ENCODE measurements around the gene KAT8.

Gene KAT8

DNA sequence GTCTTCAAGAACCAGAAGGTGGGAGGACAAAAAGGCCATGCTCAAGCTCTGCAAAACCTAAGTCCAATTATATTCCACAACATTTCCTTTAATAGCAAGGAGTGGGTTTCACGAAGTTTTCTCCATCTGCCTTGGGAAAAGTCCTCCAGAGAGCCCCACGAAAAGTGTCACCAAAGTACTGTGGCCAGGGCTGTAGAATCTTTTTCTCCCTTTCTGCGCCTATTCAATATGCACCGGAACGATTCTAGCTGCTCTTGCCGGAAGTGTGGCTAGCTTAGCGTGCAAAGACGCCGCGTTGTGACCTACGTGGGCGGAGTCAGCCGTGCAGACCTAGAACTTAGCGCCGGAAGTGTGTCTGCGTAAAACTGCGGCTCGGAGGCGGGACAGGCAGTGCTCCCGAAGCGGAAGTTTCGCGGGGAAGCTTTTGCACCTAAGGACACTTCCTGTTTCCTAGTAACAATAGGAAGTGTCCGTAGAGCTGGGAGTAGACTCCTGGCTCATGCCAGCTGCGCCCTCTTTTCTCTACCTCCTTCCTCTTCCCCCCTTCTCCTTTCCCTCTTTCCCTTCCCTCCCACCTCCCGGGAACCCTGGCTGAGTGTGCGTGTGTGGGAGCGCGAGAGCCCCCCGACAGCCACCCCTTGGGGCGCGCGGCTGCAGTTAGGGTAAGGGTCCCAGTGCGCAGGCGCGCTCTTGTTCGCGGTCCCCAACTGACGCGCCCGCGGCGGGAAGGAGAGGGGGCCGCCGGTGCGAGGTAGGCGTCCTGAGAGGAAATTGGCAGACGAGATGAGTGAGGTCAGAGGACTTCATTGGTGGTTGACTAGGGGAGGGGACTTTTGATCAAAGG lies 43.3 kb upstream of the KAT8 start, which contains the start of the genes ZNF646 and ZNF668 (continued):
- TF ChIP-seq, protein P1, sequence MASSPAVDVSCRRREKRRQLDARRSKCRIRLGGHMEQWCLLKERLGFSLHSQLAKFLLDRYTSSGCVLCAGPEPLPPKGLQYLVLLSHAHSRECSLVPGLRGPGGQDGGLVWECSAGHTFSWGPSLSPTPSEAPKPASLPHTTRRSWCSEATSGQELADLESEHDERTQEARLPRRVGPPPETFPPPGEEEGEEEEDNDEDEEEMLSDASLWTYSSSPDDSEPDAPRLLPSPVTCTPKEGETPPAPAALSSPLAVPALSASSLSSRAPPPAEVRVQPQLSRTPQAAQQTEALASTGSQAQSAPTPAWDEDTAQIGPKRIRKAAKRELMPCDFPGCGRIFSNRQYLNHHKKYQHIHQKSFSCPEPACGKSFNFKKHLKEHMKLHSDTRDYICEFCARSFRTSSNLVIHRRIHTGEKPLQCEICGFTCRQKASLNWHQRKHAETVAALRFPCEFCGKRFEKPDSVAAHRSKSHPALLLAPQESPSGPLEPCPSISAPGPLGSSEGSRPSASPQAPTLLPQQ (tag by site-specific recombination; IDR thresholded peaks at IDR 0.05), result peak; percentile 86
- TF ChIP-seq ZNF626 (tag by site-specific recombination; IDR thresholded peaks at IDR 0.05) (no peak), ZBTB20 (tag by site-specific recombination; IDR thresholded peaks at IDR 0.05) (peak; percentile 64; the same call in 1 of the 2 replicates), ZBTB48 (tag by site-specific recombination; IDR thresholded peaks at IDR 0.05) (peak; percentile 95), SP2 (tag by site-specific recombination; IDR thresholded peaks at IDR 0.05) (peak; percentile 93), GLIS2 (tag by site-specific recombination; IDR thresholded peaks at IDR 0.05) (peak; percentile 96), YY2 (tag by site-specific recombination; IDR thresholded peaks at IDR 0.05) (0 out of 2 replicates have a peak, but pooled peaks have one; percentile 2), ZNF600 (tag by site-specific recombination; IDR thresholded peaks at IDR 0.05) (peak; percentile 52; the same call in 1 of the 2 replicates), ZNF610 (tag by site-specific recombination; IDR thresholded peaks at IDR 0.05; ENCODE audit: borderline replicate concordance) (peak; percentile 49), KLF1 (tag by site-specific recombination; IDR thresholded peaks at IDR 0.05) (peak; percentile 53), ZEB2 (tag by site-specific recombination; IDR thresholded peaks at IDR 0.05) (0 out of 2 replicates have a peak, but pooled peaks have one; percentile 54), KLF16 (tag by site-specific recombination; IDR thresholded peaks at IDR 0.05) (peak; percentile 90), ZNF629 (tag by site-specific recombination; IDR thresholded peaks at IDR 0.05) (peak; percentile 93), ZNF311 (tag by site-specific recombination; IDR thresholded peaks at IDR 0.05; ENCODE audit: borderline replicate concordance) (no peak), EGR2 (tag by site-specific recombination; IDR thresholded peaks at IDR 0.05; ENCODE audit: low read depth) (peak; percentile 26), ZNF366 (tag by site-specific recombination; conservative IDR thresholded peaks at IDR 0.05) (peak; percentile 89), ZXDB (tag by site-specific recombination; IDR thresholded peaks at IDR 0.05) (peak; percentile 95), SP7 (tag by site-specific recombination; IDR thresholded peaks at IDR 0.05) (peak; percentile 84)
- TF ChIP-seq, protein P2, sequence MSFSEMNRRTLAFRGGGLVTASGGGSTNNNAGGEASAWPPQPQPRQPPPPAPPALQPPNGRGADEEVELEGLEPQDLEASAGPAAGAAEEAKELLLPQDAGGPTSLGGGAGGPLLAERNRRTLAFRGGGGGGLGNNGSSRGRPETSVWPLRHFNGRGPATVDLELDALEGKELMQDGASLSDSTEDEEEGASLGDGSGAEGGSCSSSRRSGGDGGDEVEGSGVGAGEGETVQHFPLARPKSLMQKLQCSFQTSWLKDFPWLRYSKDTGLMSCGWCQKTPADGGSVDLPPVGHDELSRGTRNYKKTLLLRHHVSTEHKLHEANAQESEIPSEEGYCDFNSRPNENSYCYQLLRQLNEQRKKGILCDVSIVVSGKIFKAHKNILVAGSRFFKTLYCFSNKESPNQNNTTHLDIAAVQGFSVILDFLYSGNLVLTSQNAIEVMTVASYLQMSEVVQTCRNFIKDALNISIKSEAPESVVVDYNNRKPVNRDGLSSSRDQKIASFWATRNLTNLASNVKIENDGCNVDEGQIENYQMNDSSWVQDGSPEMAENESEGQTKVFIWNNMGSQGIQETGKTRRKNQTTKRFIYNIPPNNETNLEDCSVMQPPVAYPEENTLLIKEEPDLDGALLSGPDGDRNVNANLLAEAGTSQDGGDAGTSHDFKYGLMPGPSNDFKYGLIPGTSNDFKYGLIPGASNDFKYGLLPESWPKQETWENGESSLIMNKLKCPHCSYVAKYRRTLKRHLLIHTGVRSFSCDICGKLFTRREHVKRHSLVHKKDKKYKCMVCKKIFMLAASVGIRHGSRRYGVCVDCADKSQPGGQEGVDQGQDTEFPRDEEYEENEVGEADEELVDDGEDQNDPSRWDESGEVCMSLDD (tag by site-specific recombination; IDR thresholded peaks at IDR 0.05), result peak; percentile 90
- TF ChIP-seq, protein P3, sequence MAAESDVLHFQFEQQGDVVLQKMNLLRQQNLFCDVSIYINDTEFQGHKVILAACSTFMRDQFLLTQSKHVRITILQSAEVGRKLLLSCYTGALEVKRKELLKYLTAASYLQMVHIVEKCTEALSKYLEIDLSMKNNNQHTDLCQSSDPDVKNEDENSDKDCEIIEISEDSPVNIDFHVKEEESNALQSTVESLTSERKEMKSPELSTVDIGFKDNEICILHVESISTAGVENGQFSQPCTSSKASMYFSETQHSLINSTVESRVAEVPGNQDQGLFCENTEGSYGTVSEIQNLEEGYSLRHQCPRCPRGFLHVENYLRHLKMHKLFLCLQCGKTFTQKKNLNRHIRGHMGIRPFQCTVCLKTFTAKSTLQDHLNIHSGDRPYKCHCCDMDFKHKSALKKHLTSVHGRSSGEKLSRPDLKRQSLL (tag by site-specific recombination; IDR thresholded peaks at IDR 0.05), result peak; percentile 85
- TF ChIP-seq, protein P4, sequence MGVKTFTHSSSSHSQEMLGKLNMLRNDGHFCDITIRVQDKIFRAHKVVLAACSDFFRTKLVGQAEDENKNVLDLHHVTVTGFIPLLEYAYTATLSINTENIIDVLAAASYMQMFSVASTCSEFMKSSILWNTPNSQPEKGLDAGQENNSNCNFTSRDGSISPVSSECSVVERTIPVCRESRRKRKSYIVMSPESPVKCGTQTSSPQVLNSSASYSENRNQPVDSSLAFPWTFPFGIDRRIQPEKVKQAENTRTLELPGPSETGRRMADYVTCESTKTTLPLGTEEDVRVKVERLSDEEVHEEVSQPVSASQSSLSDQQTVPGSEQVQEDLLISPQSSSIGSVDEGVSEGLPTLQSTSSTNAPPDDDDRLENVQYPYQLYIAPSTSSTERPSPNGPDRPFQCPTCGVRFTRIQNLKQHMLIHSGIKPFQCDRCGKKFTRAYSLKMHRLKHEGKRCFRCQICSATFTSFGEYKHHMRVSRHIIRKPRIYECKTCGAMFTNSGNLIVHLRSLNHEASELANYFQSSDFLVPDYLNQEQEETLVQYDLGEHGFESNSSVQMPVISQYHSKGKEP (tag by site-specific recombination; IDR thresholded peaks at IDR 0.05), result peak; percentile 75
- TF ChIP-seq, protein P5, sequence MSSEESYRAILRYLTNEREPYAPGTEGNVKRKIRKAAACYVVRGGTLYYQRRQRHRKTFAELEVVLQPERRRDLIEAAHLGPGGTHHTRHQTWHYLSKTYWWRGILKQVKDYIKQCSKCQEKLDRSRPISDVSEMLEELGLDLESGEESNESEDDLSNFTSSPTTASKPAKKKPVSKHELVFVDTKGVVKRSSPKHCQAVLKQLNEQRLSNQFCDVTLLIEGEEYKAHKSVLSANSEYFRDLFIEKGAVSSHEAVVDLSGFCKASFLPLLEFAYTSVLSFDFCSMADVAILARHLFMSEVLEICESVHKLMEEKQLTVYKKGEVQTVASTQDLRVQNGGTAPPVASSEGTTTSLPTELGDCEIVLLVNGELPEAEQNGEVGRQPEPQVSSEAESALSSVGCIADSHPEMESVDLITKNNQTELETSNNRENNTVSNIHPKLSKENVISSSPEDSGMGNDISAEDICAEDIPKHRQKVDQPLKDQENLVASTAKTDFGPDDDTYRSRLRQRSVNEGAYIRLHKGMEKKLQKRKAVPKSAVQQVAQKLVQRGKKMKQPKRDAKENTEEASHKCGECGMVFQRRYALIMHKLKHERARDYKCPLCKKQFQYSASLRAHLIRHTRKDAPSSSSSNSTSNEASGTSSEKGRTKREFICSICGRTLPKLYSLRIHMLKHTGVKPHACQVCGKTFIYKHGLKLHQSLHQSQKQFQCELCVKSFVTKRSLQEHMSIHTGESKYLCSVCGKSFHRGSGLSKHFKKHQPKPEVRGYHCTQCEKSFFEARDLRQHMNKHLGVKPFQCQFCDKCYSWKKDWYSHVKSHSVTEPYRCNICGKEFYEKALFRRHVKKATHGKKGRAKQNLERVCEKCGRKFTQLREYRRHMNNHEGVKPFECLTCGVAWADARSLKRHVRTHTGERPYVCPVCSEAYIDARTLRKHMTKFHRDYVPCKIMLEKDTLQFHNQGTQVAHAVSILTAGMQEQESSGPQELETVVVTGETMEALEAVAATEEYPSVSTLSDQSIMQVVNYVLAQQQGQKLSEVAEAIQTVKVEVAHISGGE (tag by site-specific recombination; conservative IDR thresholded peaks at IDR 0.05; ENCODE audit: low read depth), result peak; percentile 99
- TF ChIP-seq, protein P6, sequence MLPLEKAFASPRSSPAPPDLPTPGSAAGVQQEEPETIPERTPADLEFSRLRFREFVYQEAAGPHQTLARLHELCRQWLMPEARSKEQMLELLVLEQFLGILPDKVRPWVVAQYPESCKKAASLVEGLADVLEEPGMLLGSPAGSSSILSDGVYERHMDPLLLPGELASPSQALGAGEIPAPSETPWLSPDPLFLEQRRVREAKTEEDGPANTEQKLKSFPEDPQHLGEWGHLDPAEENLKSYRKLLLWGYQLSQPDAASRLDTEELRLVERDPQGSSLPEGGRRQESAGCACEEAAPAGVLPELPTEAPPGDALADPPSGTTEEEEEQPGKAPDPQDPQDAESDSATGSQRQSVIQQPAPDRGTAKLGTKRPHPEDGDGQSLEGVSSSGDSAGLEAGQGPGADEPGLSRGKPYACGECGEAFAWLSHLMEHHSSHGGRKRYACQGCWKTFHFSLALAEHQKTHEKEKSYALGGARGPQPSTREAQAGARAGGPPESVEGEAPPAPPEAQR (tag by site-specific recombination; IDR thresholded peaks at IDR 0.05), result no peak
- TF ChIP-seq, protein P7, sequence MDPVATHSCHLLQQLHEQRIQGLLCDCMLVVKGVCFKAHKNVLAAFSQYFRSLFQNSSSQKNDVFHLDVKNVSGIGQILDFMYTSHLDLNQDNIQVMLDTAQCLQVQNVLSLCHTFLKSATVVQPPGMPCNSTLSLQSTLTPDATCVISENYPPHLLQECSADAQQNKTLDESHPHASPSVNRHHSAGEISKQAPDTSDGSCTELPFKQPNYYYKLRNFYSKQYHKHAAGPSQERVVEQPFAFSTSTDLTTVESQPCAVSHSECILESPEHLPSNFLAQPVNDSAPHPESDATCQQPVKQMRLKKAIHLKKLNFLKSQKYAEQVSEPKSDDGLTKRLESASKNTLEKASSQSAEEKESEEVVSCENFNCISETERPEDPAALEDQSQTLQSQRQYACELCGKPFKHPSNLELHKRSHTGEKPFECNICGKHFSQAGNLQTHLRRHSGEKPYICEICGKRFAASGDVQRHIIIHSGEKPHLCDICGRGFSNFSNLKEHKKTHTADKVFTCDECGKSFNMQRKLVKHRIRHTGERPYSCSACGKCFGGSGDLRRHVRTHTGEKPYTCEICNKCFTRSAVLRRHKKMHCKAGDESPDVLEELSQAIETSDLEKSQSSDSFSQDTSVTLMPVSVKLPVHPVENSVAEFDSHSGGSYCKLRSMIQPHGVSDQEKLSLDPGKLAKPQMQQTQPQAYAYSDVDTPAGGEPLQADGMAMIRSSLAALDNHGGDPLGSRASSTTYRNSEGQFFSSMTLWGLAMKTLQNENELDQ (tag by site-specific recombination; IDR thresholded peaks at IDR 0.05; ENCODE audit: low read depth), result no peak

Data from HEK293 (cell line).